Lower leg skin (tissue), 4 donors: ENCODE results near the gene CCDC74B. TPM values are rescaled to one million over a fixed set of nuclear protein-coding genes. Genes with fewer than 3 reads are reported as not detected.
"Not testable (repeated sequence)": the region's sequence is repeated elsewhere in the genome, so short reads cannot be mapped to it uniquely, and the experiment has no call there.

ENCODE experiments used
- DNase-seq, 2 donors: peaks; one replicate each; pipeline ENCODE4 v3.0.0-alpha.2; 2019; ENCODE audit warnings: low spot score in 2 of 2
- H3K4me3 ChIP-seq: fragments of 200-600 bp; sonication (generic); 2 replicates; pipeline ENCODE4 v1.5.1; 2017; ENCODE audit warnings: mild to moderate bottlenecking, low read depth; ENCODE audit not compliant: poor library complexity, severe bottlenecking
- POLR2A ChIP-seq, 2 donors: fragments of 450-650 bp; IDR thresholded peaks; one replicate each; pipeline ENCODE4 v1.6.1; 2016 to 2017; ENCODE audit warnings: antibody characterized with exemption in 2 of 2, mild to moderate bottlenecking in 1 of 2, moderate library complexity in 1 of 2
- WGBS, 2 donors: methylation state at CpG; one replicate each; pipeline ENCODE4 v1.1.5; 2018; 5-methylcytosine and 5-hydroxymethylcytosine counted together
- intact Hi-C: fragments of 100-400 bp; cut with DNase I; formaldehyde crosslinking; loops from one replicate; pipeline ENCODE4 v1.15.0; 2023; ENCODE audit warnings: low total_unique reads
- total RNA-seq, 4 donors: library from RNA; depleted of rRNA; stranded (reverse); fragments of >200 nt; gene quantifications; one replicate each; pipeline ENCODE4 v1.1.0, GENCODE V29; 2016
- TF ChIP-seq, protein P1 (sequence below), 3 donors: fragments of 450-650 bp; IDR thresholded peaks; one replicate each; pipeline ENCODE4 v1.5.1; 2016; ENCODE audit warnings: antibody characterized with exemption in 3 of 3, mild to moderate bottlenecking in 3 of 3, moderate library complexity in 2 of 3

CCDC74B gene
- total RNA-seq, 4 donors from 2014 or later, result 0.84 to 4.0 (median 3.2) TPM

DNA sequence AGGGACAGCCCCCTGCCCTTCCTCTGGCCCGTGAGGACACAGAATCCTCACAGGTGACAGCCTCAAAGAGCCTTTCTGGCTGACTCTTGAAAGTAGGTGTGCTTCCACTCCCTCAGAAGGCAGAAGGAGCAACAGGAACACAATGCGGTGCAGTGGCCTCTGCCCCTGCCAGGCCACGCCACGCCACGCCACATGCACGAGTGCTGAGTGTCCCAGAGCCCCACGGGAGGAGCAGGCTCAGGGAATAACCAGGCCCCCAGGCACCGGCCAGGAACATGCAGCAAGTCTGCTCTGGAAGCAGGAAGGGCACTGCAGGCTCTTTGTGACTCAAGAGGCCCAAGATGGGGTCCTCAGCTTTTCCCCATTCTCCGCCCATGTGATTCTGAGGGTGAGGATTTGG is 18.1 kb upstream of the CCDC74B start:
- DNase-seq, result no peak
- 94 to 95% methylated on average over 9 of the region's 9 CpGs for whole genome bisulfite sequencing, 2 donors
- intact Hi-C loops, result no loop called here
- no peak overlapping the region for H3K4me3 ChIP-seq
- TF ChIP-seq, protein P1, sequence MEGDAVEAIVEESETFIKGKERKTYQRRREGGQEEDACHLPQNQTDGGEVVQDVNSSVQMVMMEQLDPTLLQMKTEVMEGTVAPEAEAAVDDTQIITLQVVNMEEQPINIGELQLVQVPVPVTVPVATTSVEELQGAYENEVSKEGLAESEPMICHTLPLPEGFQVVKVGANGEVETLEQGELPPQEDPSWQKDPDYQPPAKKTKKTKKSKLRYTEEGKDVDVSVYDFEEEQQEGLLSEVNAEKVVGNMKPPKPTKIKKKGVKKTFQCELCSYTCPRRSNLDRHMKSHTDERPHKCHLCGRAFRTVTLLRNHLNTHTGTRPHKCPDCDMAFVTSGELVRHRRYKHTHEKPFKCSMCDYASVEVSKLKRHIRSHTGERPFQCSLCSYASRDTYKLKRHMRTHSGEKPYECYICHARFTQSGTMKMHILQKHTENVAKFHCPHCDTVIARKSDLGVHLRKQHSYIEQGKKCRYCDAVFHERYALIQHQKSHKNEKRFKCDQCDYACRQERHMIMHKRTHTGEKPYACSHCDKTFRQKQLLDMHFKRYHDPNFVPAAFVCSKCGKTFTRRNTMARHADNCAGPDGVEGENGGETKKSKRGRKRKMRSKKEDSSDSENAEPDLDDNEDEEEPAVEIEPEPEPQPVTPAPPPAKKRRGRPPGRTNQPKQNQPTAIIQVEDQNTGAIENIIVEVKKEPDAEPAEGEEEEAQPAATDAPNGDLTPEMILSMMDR (IDR thresholded peaks at IDR 0.05), result no peak
- TF ChIP-seq POLR2A (IDR thresholded peaks at IDR 0.05), result no peak

DNA sequence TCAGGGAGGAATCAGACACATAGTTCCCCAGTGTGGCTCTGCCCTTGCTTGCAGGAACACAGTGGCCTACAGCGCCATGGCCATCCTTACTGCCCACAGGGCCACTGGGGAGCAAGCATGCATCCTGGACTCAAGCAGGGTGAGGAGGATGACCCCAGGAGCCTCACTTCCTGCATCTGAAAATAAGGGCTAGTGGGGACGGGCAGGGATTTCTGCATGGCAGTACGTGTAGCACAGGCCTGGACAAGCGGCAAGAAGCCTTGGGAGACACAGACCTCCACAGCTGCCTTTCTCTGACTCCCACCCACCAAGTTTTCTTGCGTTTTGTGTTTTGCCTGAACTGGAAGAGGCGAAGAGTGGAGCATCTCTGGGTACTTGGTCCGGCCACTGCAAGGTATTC is 17.6 kb upstream of the CCDC74B start:
- intact Hi-C loops, DNase-seq, H3K4me3 ChIP-seq: not testable (repeated sequence)
- 94 to 95% methylated on average over 6 to 7 of the region's 7 CpGs for WGBS, 2 donors

DNA sequence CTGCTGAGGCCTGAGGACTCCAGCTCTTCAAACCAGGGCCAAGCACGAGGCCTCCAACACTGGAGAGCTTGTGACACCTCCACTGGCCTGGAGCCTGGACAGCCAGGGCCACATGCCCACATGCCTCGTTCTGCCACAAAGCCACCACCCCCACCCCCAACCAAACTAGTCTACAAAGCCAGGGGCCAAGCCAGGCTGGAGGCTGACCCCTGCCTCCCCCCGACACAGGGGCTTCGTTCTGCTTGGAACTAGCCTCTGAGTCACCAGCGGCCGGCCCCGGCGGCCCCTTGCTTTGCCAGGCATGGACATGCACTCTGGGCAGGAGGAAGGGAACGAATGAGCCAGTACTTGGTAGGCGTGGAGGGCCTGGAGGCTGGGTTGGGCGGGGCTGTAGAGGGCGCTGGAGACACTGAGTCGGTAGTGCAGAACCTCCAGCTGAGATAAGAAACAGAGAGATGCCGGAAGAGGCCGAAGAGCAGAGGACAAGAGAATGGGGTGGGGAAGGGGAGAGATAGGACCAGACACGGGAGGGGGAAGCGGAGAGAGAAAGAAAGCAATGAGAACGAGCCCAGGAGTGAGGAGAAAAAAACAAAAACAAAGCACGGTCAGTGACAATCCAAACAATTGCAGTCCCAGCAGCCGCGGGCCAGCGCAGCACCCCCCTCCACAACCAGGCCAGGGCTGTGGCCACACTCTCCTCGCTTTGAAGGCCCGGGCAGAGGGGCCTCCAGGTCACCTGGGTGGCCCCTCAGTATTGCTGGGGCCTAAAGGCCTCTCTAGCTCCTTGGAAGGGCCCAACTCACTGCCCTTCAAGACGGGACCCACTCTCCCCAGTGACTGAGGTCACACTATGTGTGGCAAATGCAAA is 16.2 kb upstream of the CCDC74B start:
- WGBS, 2 donors, result 77% methylated on average over 24 to 25 of the region's 25 CpGs
- DNase-seq, intact Hi-C loops, H3K4me3 ChIP-seq: not testable (repeated sequence)

DNA sequence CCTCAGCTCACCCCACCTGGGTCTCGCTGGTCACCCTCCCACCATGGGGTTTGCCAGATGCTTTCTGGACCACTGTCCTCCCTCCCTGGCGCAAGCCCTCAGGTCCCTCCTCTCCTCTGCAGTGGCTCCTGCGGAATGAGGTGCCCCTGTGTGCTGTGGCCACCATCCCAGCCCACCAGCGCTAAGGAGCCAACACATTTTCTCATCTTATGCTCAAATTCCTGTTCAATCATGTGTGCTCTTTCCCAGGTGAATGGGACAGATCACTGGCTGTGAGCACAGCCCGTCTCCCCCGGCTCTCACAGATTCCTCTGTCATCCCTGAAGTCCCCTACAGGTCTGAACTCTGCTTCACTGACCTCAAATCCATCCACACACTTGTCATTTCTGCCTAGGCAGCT is 15.2 kb upstream of the CCDC74B start:
- no peak for DNase-seq
- TF ChIP-seq, protein P1 (IDR thresholded peaks at IDR 0.05), result no peak
- TF ChIP-seq POLR2A (IDR thresholded peaks at IDR 0.05), result no peak
- WGBS, 2 donors, result 91 to 100% methylated on average over 6 of the region's 6 CpGs
- H3K4me3 ChIP-seq, result no peak overlapping the region
- intact Hi-C loops, result no loop called here

DNA sequence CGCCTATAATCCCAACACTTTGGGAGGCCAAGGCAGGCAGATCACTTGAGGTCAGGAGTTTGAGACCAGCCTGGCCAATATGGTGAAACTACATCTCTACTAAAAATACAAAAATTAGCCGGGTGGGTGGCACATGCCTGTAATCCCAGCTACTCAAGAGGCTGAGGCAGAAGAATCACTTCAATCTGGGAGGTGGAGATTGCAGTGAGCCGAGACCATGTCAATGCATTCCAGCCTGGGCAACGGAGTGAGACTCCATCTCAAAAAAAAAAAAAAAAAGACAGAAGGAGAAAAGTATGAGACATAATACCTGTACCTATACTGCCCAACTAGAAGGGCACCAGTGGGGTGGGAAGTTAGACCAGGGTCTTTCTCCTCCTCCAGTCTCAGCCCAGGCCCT is 14.5 kb upstream of the CCDC74B start:
- DNase-seq, H3K4me3 ChIP-seq, intact Hi-C loops: not testable (repeated sequence)
- 83 to 94% methylated on average over 4 of the region's 4 CpGs for WGBS, 2 donors

DNA sequence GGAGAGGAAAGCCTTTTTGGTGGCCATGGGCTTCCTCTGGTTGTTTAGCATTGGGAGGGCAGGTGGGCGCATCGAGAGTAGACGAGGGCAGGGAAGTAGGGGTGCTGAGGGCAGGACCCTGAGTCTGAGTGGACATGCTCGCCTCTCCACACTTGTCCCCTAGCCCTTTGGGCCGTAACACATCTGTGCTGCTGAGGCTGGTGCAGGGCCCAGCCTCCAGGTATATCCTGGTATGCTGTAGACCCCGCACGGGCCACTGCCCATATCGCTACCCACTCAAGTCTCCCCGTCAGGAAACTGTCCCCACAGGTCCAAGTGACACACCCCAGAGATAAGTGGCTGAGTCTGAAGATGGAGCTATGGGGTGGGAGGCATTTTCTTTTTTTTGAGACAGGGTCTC is 13.7 kb upstream of the CCDC74B start:
- no peak for TF ChIP-seq POLR2A (IDR thresholded peaks at IDR 0.05)
- TF ChIP-seq, protein P1 (IDR thresholded peaks at IDR 0.05), result no peak
- 90 to 91% methylated on average over 9 of the region's 9 CpGs for WGBS, 2 donors
- intact Hi-C loops, result no loop called here
- no peak overlapping the region for H3K4me3 ChIP-seq
- DNase-seq, result no peak

DNA sequence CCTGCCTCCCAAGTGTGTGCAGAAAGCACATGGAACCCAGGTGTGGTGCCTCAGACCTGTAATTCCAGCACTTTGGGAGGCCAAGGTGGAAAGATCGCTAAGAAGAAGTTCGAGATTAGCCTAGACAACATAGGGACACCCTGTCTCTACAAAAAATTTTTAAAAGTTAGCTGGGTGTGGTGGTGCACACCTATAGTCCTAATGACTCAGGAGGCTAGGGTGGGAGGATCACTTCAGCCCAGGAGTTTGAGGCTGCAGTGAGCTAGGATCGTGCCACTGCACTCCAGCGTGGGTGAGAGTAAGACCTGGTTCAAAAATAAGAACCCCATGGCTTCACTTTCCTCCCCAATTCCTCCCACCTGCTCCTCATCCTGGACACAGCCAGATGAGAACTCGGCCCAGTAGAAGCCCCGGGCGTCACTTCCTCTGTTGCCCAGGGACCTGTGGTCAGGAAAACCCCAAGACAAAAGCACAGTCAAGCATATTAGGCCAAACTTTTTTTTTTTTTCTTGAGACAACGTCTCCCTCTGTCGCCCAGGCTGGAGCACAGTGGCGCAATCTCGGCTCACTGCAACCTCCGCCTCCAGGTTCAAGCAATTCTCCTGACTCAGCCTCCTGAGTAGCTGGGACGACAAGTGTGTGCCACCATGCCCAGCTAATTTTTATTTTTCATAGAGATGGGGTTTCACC is 13.1 kb upstream of the CCDC74B start:
- intact Hi-C loops, DNase-seq, H3K4me3 ChIP-seq: not testable (repeated sequence)
- 76 to 92% methylated on average over 13 of the region's 13 CpGs for WGBS, 2 donors

DNA sequence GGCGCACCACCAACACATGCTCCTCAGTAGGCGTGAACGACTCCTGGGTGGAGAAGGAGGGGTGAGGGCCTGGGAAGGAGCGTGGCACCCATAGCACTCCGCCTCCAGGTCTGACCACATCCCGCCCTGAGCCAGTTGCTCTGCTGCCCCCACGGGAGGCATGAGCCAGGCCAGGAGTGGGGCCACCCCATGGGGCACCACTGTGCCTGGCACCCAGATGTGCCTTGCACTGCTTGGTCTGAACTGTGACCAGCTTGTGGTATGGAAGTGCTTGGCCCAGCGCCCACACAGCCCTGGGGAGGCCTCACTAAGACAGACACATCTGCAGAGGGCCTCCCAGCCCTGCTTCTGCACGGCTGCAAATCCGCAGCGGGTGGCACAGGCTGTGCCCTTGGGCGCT is 12.4 kb upstream of the CCDC74B start:
- H3K4me3 ChIP-seq, intact Hi-C loops, DNase-seq: not testable (repeated sequence)
- WGBS, 2 donors, result 80 to 82% methylated on average over 5 to 8 of the region's 12 CpGs
